C4-2B (cell line): Measurements from ENCODE around the gene TRAP1.

Experiments used
- H3K27ac ChIP-seq: fragments of 450-650 bp; 2 replicates; pipeline ENCODE4 v1.5.1; 2017
- ZFX ChIP-seq: fragments of 450-650 bp; IDR thresholded peaks from 2 replicates; pipeline ENCODE4 v1.6.1; 2017
- TF ChIP-seq, protein P1 (sequence below): fragments of 450-650 bp; conservative IDR thresholded peaks from 2 replicates; pipeline ENCODE4 v1.5.1; 2017; ENCODE audit warnings: mild to moderate bottlenecking

TRAP1 gene

DNA sequence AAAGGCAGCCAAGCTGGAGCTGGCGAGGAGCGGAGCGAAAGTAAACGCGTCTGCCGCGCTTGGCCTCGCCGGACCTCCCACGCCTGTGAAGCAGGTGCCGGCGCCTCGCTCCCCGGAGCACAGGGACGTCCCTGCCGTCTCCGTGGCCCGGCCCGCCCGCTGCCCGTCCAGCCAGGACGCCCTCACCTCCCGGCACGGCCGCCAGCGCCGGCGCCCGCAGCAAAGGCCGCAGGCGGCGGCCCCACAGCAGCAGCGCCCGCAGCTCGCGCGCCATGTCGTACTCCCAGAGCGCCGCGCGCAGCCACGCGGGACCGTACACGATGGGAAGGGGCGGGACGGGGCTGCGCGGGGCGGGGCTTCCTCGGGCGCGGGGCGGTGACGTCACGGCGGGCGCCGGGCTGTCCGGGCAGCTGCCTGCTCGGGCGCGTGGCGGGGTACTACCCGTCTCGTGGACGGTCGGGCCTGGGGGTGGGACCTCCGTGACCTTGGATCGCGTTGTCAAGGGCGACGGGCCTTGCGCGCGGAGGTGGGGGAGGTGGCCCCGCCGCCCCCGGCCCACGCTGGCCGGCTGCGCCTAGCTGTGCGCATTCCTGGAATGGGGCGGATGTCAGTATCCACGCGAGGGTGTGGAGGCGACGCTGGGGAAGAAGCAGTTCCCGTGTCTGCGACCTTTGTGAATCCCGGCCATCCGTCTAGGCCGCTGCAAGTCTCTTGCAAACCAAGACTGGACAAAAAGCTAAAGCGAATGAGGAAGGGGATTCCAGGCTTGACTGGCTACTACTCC lies at the start of gene TRAP1:
Gene TRAP1, minus strand, starts transcription at position 290 of the 784 bp plus-strand sequence. Its CDS starts 16 bp downstream, at position 274.
- TF ChIP-seq, protein P1, sequence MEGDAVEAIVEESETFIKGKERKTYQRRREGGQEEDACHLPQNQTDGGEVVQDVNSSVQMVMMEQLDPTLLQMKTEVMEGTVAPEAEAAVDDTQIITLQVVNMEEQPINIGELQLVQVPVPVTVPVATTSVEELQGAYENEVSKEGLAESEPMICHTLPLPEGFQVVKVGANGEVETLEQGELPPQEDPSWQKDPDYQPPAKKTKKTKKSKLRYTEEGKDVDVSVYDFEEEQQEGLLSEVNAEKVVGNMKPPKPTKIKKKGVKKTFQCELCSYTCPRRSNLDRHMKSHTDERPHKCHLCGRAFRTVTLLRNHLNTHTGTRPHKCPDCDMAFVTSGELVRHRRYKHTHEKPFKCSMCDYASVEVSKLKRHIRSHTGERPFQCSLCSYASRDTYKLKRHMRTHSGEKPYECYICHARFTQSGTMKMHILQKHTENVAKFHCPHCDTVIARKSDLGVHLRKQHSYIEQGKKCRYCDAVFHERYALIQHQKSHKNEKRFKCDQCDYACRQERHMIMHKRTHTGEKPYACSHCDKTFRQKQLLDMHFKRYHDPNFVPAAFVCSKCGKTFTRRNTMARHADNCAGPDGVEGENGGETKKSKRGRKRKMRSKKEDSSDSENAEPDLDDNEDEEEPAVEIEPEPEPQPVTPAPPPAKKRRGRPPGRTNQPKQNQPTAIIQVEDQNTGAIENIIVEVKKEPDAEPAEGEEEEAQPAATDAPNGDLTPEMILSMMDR = no peak
- TF ChIP-seq ZFX = peak; percentile 83; the same call in 1 of the 2 replicates
- peak within 1 kb of the TSS; percentile 95 for H3K27ac ChIP-seq

DNA sequence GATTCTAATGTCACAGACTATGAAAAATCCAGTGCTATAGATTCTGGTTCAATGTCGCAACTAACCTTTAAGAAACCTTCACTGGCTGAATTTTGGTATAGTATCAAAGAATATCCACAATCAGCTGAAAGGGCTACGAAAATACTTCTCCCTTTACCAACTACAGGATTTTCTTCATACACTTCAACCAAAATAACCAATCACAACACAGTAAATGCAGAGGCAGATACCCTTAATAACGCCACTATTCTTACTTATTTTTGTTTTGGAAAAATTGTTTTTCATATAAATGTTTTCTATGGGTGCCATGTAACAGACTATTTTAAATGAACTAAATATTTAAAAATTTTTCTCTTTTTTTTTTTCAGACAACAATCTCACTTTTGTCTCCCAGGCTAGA lies 48.9 kb upstream of the TRAP1 start:
- no peak overlapping the region for H3K27ac ChIP-seq
- TF ChIP-seq ZFX = no peak
- TF ChIP-seq, protein P1 = no peak

DNA sequence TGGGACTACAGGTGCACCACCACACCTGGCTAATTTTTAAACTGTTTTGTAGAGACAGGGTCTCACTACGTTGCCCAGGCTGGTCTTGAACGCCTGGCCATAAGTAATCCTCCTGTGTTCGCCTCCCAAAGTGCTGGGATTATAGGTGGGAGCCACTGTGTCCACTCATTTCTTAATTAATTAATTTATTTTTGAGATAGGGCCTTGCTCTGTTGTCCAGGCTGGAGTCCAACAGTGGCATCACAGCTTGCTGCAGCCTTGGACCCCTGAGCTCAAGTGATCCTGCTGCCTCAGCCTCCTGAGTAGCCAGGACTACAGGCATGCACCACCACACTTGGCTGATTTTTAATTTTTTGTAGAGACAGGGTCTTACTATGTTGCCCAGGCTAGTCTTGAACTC lies 47.1 kb upstream of the TRAP1 start:
- no peak overlapping the region for H3K27ac ChIP-seq
- TF ChIP-seq, protein P1 = no peak

DNA sequence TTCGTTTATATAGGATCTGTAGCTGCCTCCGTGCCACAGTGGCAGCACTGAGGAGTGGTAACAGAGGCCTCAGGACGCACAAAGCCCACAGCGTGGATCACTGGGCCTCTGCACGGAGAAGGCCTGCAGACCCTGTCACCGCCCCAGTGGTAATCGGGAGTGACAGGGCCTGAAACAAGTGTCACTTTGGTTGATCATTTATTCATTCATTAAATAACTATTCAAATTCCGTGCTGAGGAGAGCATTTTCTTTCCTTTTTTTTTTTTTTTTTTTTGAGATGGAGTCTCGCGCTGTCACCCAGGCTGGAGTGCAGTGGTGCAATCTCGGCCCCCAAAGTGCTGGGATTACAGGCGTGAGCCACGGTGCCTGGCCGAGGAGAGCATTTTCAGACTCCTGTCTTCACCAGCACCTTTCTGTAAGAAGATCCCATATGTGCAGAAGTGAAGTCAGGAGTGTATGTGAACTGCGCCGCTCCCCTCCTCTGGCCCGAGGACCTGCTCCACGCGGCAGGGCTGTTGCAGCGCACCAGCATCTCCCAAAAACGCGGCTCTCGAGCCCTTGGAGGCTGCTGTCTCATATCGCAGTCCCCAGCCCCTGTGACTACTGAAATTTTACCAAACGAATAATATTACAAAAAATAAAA lies 44.9 kb upstream of the TRAP1 start:
- no peak overlapping the region for H3K27ac ChIP-seq
- TF ChIP-seq ZFX = no peak
- TF ChIP-seq, protein P1 = no peak

DNA sequence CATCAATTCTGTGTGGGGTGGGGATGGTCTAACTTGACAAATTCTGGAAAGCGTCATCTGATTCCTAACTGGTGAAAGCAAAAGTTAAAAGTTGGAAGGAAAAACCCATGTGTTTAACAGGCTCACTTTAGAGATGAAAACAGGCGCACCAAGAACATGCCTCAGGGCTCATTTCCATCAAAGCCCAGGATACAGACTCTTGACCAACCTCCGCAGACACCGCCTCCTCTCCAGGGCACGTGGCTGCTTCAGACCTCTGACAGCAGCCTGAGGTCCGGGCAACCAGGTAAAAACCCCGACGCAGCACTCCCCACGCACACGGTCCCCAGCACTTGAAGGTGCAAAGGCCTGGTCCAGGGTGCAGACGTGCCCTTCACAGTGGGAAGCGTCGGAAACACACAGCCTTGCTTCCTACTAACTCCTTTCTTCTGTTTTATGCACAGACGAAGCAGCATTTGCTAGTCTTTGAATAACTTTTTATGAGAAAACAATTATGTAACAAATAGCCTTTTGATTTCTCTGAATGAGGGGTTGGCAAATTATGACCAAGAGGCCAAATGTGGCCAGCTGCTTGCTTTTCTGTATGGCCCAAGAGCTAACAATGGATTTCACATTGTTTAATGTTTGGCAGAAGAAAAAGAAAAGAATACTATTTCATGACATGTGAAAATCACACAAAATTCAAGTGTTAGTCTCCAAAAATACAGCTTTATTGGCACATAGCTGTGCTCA lies 44.2 kb upstream of the TRAP1 start:
- TF ChIP-seq, protein P1 = no peak
- H3K27ac ChIP-seq = no peak overlapping the region

DNA sequence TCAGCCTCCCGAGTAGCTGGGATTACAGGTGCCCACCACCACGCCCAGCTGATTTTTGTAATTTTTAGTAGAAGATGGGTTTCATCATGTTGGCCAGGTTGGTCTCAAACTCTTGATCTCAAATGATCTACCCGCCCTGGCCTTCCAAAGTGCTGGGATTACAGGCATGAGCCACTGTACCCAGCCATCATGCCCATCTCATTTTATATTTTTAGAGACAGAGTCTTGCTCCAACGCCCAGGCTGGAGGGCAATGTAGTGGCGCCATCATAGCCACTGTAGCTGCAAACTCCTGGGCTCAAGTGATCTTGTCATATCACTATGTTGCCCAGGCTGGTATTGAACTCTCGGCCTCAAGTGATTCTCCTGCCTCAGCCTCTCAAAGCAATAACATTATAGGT lies 43.2 kb upstream of the TRAP1 start:
- no peak overlapping the region for H3K27ac ChIP-seq
- no peak for TF ChIP-seq ZFX
- TF ChIP-seq, protein P1 = no peak

DNA sequence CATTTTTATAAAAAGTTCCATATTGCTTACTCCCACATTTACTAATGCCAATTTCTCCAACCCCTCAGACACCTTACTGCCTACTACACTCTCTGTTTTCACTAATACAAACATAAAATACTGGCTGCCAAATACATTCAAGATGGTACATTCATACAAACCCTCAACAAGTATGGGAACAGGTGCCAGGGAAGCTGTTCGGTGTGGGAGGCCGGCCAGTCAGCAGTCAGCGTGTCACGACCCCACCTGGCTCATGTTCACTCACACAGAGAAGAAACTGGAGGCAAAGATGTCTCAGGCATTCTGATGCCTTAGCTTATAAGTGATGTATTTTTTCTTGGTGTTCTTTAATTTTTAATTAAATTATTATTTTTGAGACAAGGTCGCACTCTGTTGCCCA lies 42.4 kb upstream of the TRAP1 start:
- TF ChIP-seq, protein P1 = no peak
- no peak for TF ChIP-seq ZFX
- H3K27ac ChIP-seq = no peak overlapping the region
